Coronary artery (tissue), 2 donors: ENCODE data around the gene TSBP1.
"Not testable (repeated sequence)": the region's sequence is repeated elsewhere in the genome, so short reads cannot be mapped to it uniquely, and the experiment has no call there.

Experiments used
- DNase-seq: peaks from one replicate; pipeline ENCODE4 v3.0.0-alpha.2; 2017; ENCODE audit warnings: low spot score
- H3K27ac ChIP-seq, 2 donors: fragments of 200-600 bp; sonication (generic); one replicate each; pipeline ENCODE4 v1.5.1; 2016 to 2019
- H3K4me3 ChIP-seq: fragments of 200-600 bp; sonication (generic); 2 replicates; pipeline ENCODE4 v1.5.1; 2016; ENCODE audit warnings: mild to moderate bottlenecking, moderate library complexity
- CTCF ChIP-seq: fragments of 200-600 bp; sonication (generic); IDR thresholded peaks from one replicate; pipeline ENCODE4 v1.5.1; 2019; ENCODE audit warnings: antibody characterized with exemption

Gene TSBP1

GRCh38 chr6:32290886-32291450, 80.7 kb downstream of the TSBP1 start:
- no peak for DNase-seq
- no peak for TF ChIP-seq CTCF

GRCh38 chr6:32288426-32288825, 83.3 kb downstream of the TSBP1 start:
- DNase-seq: no peak
- H3K4me3 ChIP-seq: no peak overlapping the region
- H3K27ac ChIP-seq: no peak overlapping the region
- TF ChIP-seq CTCF: no peak

More at GRCh38 chr6:32290886-32291450, 80.7 kb downstream of the TSBP1 start:
- H3K4me3 ChIP-seq: no peak overlapping the region
- no peak overlapping the region for H3K27ac ChIP-seq

- DNase-seq, H3K27ac ChIP-seq, H3K4me3 ChIP-seq: not testable (repeated sequence)
Measured at GRCh38 chr6:32273801-32274577, 97.7 kb downstream of the TSBP1 start.

- Histone ChIP-seq H3K4me3 (no peak overlapping the region), H3K27ac (no peak overlapping the region)
- no peak for DNase-seq
- no peak for TF ChIP-seq CTCF
Measured at GRCh38 chr6:32271429-32271828, 100.3 kb downstream of the TSBP1 start.

- not testable (repeated sequence) for DNase-seq, H3K4me3 ChIP-seq, H3K27ac ChIP-seq
Measured at GRCh38 chr6:32268459-32268858, 103.2 kb downstream of the TSBP1 start.

GRCh38 chr6:32267035-32267434, 104.7 kb downstream of the TSBP1 start:
- no peak overlapping the region for H3K4me3 ChIP-seq
- H3K27ac ChIP-seq: no peak overlapping the region
- no peak for DNase-seq
- TF ChIP-seq CTCF: no peak

- H3K27ac ChIP-seq, DNase-seq, H3K4me3 ChIP-seq: not testable (repeated sequence)
Measured at GRCh38 chr6:32257262-32257661, 114.4 kb downstream of the TSBP1 start.

GRCh38 chr6:32255199-32256153, 116.2 kb downstream of the TSBP1 start:
- no peak for DNase-seq

More at GRCh38 chr6:32255199-32256153, 116.2 kb downstream of the TSBP1 start:
- TF ChIP-seq CTCF: peak; percentile 60
- Histone ChIP-seq H3K27ac (peak overlapping the region; percentile 32 to 77), H3K4me3 (peak overlapping the region; percentile 66)
